Smooth muscle cell (in vitro differentiated cells): ENCODE data around the gene BMP6. TPM values are rescaled to one million over a fixed set of nuclear protein-coding genes. Genes with fewer than 3 reads are reported as not detected.

Source experiments
- DNase-seq: peaks from one replicate; lab custom pipeline; 2025; ENCODE audit not compliant: unreplicated experiment; lab: John Stamatoyannopoulos, UW
- H2AFZ ChIP-seq: fragments of 200-600 bp; sonication (generic); 2 replicates; pipeline ENCODE4 v1.6.0; 2016; ENCODE audit warnings: antibody characterized with exemption, low read depth, mild to moderate bottlenecking
- H3F3A ChIP-seq: fragments of 200-600 bp; sonication (generic); 2 replicates; pipeline ENCODE4 v1.6.0; 2017; ENCODE audit warnings: antibody characterized with exemption, low read depth
- H3K27ac ChIP-seq: fragments of 200-600 bp; sonication (generic); 2 replicates; pipeline ENCODE4 v1.5.1; 2016; ENCODE audit warnings: low read depth, mild to moderate bottlenecking
- H3K27me3 ChIP-seq: fragments of 200-600 bp; sonication (generic); 2 replicates; pipeline ENCODE4 v1.6.1; 2016; ENCODE audit warnings: low read depth, mild to moderate bottlenecking
- H3K36me3 ChIP-seq: fragments of 200-600 bp; sonication (generic); 2 replicates; pipeline ENCODE4 v1.5.1; 2016; ENCODE audit warnings: low read depth
- H3K4me1 ChIP-seq: fragments of 200-600 bp; sonication (generic); 2 replicates; pipeline ENCODE4 v1.5.1; 2016; ENCODE audit warnings: low read depth
- H3K4me2 ChIP-seq: fragments of 200-600 bp; sonication (generic); 2 replicates; pipeline ENCODE4 v1.6.0; 2016; ENCODE audit warnings: mild to moderate bottlenecking
- H3K4me3 ChIP-seq: fragments of 200-600 bp; sonication (generic); 2 replicates; pipeline ENCODE4 v1.5.1; 2016; ENCODE audit warnings: mild to moderate bottlenecking
- H3K79me2 ChIP-seq: fragments of 200-600 bp; sonication (generic); 2 replicates; pipeline ENCODE4 v1.6.0; 2016; ENCODE audit warnings: low read depth, mild to moderate bottlenecking
- H3K9ac ChIP-seq: fragments of 200-600 bp; sonication (generic); 2 replicates; pipeline ENCODE4 v1.6.0; 2016; ENCODE audit warnings: low read depth
- H3K9me3 ChIP-seq: fragments of 200-600 bp; sonication (generic); replicated peaks from 2 replicates; pipeline ENCODE4 v1.5.1; 2016; ENCODE audit warnings: low read depth
- H4K20me1 ChIP-seq: fragments of 200-600 bp; sonication (generic); 2 replicates; pipeline ENCODE4 v1.6.0; 2016; ENCODE audit warnings: low read depth
- CTCF ChIP-seq: fragments of 200-600 bp; sonication (generic); IDR thresholded peaks from 2 replicates; pipeline ENCODE4 v1.5.1; 2017; ENCODE audit warnings: borderline replicate concordance, mild to moderate bottlenecking, antibody characterized with exemption; ENCODE audit not compliant: insufficient read depth, poor library complexity, severe bottlenecking
- WGBS: methylation state at CpG from one replicate; pipeline ENCODE4 v1.1.7; 2016; ENCODE audit warnings: low lambda C conversion rate; 5-methylcytosine and 5-hydroxymethylcytosine counted together
- polyA plus RNA-seq: library from polyadenylated mRNA; unstranded; fragments of >200 nt; fragmentation: Nextera tagmentation; extraction: Ambion mirVana; gene quantifications from 2 replicates; pipeline ENCODE4 v1.2.1, GENCODE V29; 2016
- total RNA-seq: library from RNA; depleted of rRNA; stranded (reverse); fragments of >200 nt; gene quantifications from 2 replicates; pipeline ENCODE4 v1.2.3, GENCODE V29; 2014

BMP6 gene
- total and polyA plus RNA-seq, 2 experiments from 2014 or later = 14.5 to 17.0 TPM

- Histone ChIP-seq H3K9ac (no peak overlapping the region), H2AFZ (no peak overlapping the region), H4K20me1 (peaks cover 17% of the 10 kb centered on the region), H3K27me3 (no peaks in the 10 kb centered on the region), H3K4me1 (no peaks in the 10 kb centered on the region), H3F3A (no peaks in the 10 kb centered on the region), H3K79me2 (no peaks in the 10 kb centered on the region), H3K36me3 (no peaks in the 10 kb centered on the region), H3K27ac (no peak overlapping the region), H3K4me2 (no peak overlapping the region), H3K9me3 (no peaks in the 10 kb centered on the region), H3K4me3 (no peak overlapping the region)
- no peak for DNase-seq
- no peak for TF ChIP-seq CTCF
- 86% methylated on average over 10 of the region's 10 CpGs for WGBS
Measured at GRCh38 chr6:7765575-7766325, 39.9 kb downstream of the BMP6 start.

- H3K4me1 ChIP-seq = no peaks in the 10 kb centered on the region
- H4K20me1 ChIP-seq = no peaks in the 10 kb centered on the region
- H3K27ac ChIP-seq = no peak overlapping the region
- no peak overlapping the region for H3K9ac ChIP-seq
- H3K79me2 ChIP-seq = no peaks in the 10 kb centered on the region
- no peaks in the 10 kb centered on the region for H3K9me3 ChIP-seq
- no peaks in the 10 kb centered on the region for H3F3A ChIP-seq
- 65% methylated on average over 3 of the region's 3 CpGs for WGBS
- H3K36me3 ChIP-seq = no peaks in the 10 kb centered on the region
- no peak for TF ChIP-seq CTCF
- H3K27me3 ChIP-seq = no peaks in the 10 kb centered on the region
- no peak for DNase-seq
- no peak overlapping the region for H3K4me2 ChIP-seq
- no peak overlapping the region for H2AFZ ChIP-seq
- no peak overlapping the region for H3K4me3 ChIP-seq
Measured at GRCh38 chr6:7769702-7770101, 43.8 kb downstream of the BMP6 start.

- Histone ChIP-seq H3K4me3 (no peak overlapping the region), H3K9me3 (no peaks in the 10 kb centered on the region), H4K20me1 (no peaks in the 10 kb centered on the region), H3K9ac (no peak overlapping the region), H3F3A (no peaks in the 10 kb centered on the region), H2AFZ (no peak overlapping the region), H3K79me2 (no peaks in the 10 kb centered on the region), H3K36me3 (no peaks in the 10 kb centered on the region), H3K4me2 (no peak overlapping the region), H3K27ac (no peak overlapping the region), H3K4me1 (no peaks in the 10 kb centered on the region), H3K27me3 (no peaks in the 10 kb centered on the region)
- TF ChIP-seq CTCF = no peak
- DNase-seq = no peak
- 94% methylated on average over 4 of the region's 4 CpGs for WGBS
Measured at GRCh38 chr6:7770111-7770510, 44.2 kb downstream of the BMP6 start.

- no peak overlapping the region for H3K9ac ChIP-seq
- no peak overlapping the region for H2AFZ ChIP-seq
- H3K79me2 ChIP-seq = no peaks in the 10 kb centered on the region
- no peaks in the 10 kb centered on the region for H3K36me3 ChIP-seq
- H3K4me1 ChIP-seq = no peaks in the 10 kb centered on the region
- H3K27ac ChIP-seq = no peak overlapping the region
- no peak for TF ChIP-seq CTCF
- DNase-seq = no peak
- no peaks in the 10 kb centered on the region for H3F3A ChIP-seq
- H3K4me2 ChIP-seq = no peak overlapping the region
- H3K27me3 ChIP-seq = no peaks in the 10 kb centered on the region
- no peaks in the 10 kb centered on the region for H4K20me1 ChIP-seq
- H3K4me3 ChIP-seq = no peak overlapping the region
- H3K9me3 ChIP-seq = no peaks in the 10 kb centered on the region
- 89% methylated on average over 3 of the region's 3 CpGs for WGBS
Measured at GRCh38 chr6:7770601-7771000, 44.7 kb downstream of the BMP6 start.
